HFFc6 (cell line): Measurements from ENCODE around the gene CHST14. TPM values are rescaled to one million over a fixed set of nuclear protein-coding genes. Genes with fewer than 3 reads are reported as not detected.
A peak's percentile ranks its signal among the peaks of the same experiment; 100 is the strongest.

Experiments
- DNase-seq: peaks from one replicate; pipeline ENCODE4 v3.0.0-alpha.2; 2018
- H3K27ac Mint-ChIP-seq: 2 replicates; pipeline ENCODE4 v1.8.0; 2020; ENCODE audit warnings: mild to moderate bottlenecking, mixed read lengths
- H3K27me3 Mint-ChIP-seq: 2 replicates; pipeline ENCODE4 v1.8.0; 2021; ENCODE audit warnings: mild to moderate bottlenecking, moderate library complexity, mixed read lengths; ENCODE audit not compliant: insufficient read depth
- H3K36me3 Mint-ChIP-seq: 2 replicates; pipeline ENCODE4 v1.8.0; 2021; ENCODE audit warnings: low read depth, mixed read lengths
- H3K4me1 Mint-ChIP-seq: 2 replicates; pipeline ENCODE4 v1.8.0; 2020; ENCODE audit warnings: low read depth, mixed read lengths
- H3K4me3 Mint-ChIP-seq: 2 replicates; pipeline ENCODE4 v1.8.0; 2020; ENCODE audit warnings: mild to moderate bottlenecking, moderate library complexity, mixed read lengths
- H3K9me3 Mint-ChIP-seq: 2 replicates; pipeline ENCODE4 v1.8.0; 2020; ENCODE audit warnings: mild to moderate bottlenecking, mixed read lengths
- total RNA-seq, 6 experiments: library from RNA; stranded (reverse); fragmentation: NEBNext Ultra II Directional; extraction: Animal tissue kit (Norgen Biotek cat#: 25700); gene quantifications; 2 replicates in 1 of 6; 3 replicates in 5 of 6; pipeline ENCODE4 v1.2.3, GENCODE V29; 2021
- TF ChIP-seq, protein P1 (sequence below): fragments of 200-600 bp; sonication (generic); IDR thresholded peaks from 2 replicates; pipeline ENCODE4 v1.5.0; 2021; ENCODE audit warnings: antibody characterized with exemption, mild to moderate bottlenecking

The CHST14 gene
- total RNA-seq, 6 experiments from 2014 or later = 26.3 to 32.5 (median 28.4) TPM

- Mint-ChIP-seq H3K27ac (no peak overlapping the region), H3K36me3 (no peaks in the 10 kb centered on the region), H3K4me3 (no peak overlapping the region), H3K4me1 (peaks cover 16% of the 10 kb centered on the region), H3K27me3 (peaks cover 9% of the 10 kb centered on the region), H3K9me3 (peaks cover 4% of the 10 kb centered on the region; the same call in 1 of the 2 replicates)
- DNase-seq = no peak
- TF ChIP-seq, protein P1, sequence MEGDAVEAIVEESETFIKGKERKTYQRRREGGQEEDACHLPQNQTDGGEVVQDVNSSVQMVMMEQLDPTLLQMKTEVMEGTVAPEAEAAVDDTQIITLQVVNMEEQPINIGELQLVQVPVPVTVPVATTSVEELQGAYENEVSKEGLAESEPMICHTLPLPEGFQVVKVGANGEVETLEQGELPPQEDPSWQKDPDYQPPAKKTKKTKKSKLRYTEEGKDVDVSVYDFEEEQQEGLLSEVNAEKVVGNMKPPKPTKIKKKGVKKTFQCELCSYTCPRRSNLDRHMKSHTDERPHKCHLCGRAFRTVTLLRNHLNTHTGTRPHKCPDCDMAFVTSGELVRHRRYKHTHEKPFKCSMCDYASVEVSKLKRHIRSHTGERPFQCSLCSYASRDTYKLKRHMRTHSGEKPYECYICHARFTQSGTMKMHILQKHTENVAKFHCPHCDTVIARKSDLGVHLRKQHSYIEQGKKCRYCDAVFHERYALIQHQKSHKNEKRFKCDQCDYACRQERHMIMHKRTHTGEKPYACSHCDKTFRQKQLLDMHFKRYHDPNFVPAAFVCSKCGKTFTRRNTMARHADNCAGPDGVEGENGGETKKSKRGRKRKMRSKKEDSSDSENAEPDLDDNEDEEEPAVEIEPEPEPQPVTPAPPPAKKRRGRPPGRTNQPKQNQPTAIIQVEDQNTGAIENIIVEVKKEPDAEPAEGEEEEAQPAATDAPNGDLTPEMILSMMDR = no peak
These were observed 22.5 kb downstream of the CHST14 start for GRCh38 chr15:40493089-40493840.

DNA sequence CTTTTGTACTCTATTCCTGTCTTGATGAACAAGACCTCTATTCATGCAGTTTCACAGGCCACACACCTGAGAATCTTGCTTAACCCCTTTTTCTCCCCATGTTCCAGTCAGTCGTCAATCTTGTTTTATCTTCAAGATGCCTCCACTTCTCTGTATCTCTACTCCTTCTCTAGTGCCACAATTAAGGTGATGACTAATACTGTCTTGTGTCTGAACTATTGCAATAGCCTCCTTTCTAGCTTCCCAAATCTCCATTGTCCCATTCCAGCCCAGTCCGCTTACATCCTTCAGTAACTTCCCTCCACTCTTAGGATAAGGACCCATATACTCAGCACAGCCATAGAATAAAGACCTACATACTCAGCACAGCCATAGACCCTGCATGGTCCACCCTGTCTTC lies 24.7 kb downstream of the CHST14 start:
- no peak overlapping the region for H3K4me3 Mint-ChIP-seq
- no peak overlapping the region for H3K27ac Mint-ChIP-seq
- H3K9me3 Mint-ChIP-seq = no peaks in the 10 kb centered on the region
- DNase-seq = no peak
- TF ChIP-seq, protein P1 = no peak
- H3K36me3 Mint-ChIP-seq = no peaks in the 10 kb centered on the region
- H3K4me1 Mint-ChIP-seq = peaks cover 26% of the 10 kb centered on the region
- peaks cover 9% of the 10 kb centered on the region for H3K27me3 Mint-ChIP-seq

- Mint-ChIP-seq H3K4me3 (no peak overlapping the region), H3K9me3 (no peaks in the 10 kb centered on the region), H3K36me3 (no peaks in the 10 kb centered on the region), H3K27me3 (peaks cover 17% of the 10 kb centered on the region), H3K4me1 (peaks cover 30% of the 10 kb centered on the region), H3K27ac (no peak overlapping the region)
- peak; percentile 50 for DNase-seq
- TF ChIP-seq, protein P1 = no peak
These were observed 27.6 kb downstream of the CHST14 start for GRCh38 chr15:40498418-40498817.

DNA sequence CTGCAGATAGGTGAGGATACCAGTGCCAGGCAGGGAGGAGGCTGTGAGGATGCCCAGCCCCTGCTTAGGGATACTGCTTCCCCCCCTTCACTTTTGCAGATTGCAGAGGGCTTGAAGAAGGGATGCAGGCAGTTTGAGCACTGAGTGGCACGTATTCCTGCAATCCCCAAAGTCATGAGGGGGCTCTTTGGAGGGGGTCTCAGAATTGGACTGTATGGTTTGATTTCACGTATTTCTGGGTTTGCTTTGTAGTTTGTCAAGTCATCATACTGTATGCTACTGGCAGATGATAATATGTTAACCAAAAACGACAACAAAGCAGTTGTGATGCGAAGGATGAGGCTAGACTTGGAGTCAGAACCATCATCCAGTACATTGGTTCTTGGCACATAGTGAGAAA lies 28.1 kb downstream of the CHST14 start:
- TF ChIP-seq, protein P1 = no peak
- Mint-ChIP-seq H3K36me3 (no peaks in the 10 kb centered on the region), H3K27me3 (peaks cover 15% of the 10 kb centered on the region), H3K4me1 (peaks cover 26% of the 10 kb centered on the region), H3K27ac (no peak overlapping the region), H3K4me3 (peak overlapping the region; percentile 1; the same call in 1 of the 2 replicates), H3K9me3 (no peaks in the 10 kb centered on the region)
- peak; percentile 2 for DNase-seq

DNA sequence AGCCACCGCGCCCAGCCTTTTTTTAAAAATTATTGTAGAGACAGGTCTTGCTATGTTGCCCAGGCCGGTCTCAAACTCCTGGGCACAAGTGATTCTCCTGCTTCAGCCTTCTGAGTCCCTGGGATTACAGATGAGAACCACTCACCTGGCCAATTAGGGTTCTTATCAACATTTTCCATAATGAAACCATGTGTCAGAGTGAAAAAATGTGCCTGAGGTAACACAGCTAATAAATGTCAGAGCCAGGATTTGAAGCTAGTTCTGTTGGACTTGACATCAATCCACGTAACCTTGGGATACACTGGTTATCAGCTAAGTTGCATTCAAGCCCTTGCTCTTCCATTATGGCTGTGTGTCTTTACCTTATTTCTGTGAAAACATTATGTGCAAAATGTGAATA lies 29.1 kb downstream of the CHST14 start:
- H3K4me3 Mint-ChIP-seq = no peak overlapping the region
- H3K36me3 Mint-ChIP-seq = no peaks in the 10 kb centered on the region
- peaks cover 23% of the 10 kb centered on the region for H3K4me1 Mint-ChIP-seq
- TF ChIP-seq, protein P1 = no peak
- H3K9me3 Mint-ChIP-seq = no peaks in the 10 kb centered on the region
- H3K27ac Mint-ChIP-seq = no peak overlapping the region
- no peak for DNase-seq
- peaks cover 10% of the 10 kb centered on the region for H3K27me3 Mint-ChIP-seq
